A549 (cell line): Measurements from ENCODE around the gene ROBO1. TPM values are rescaled to one million over a fixed set of nuclear protein-coding genes. Genes with fewer than 3 reads are reported as not detected.

Experiments
- ATAC-seq, 2 experiments: fragments of 200-7000 bp in 1 of 2; fragments of >200 bp in 1 of 2; cut with Nextera tagmentation in 1 of 2; cut with Tn5 transposase in 1 of 2; 3 replicates each; pipeline versions ENCODE4 v1.8.0 to v1.9.1; 2018 to 2020; ENCODE audit warnings: mild to moderate bottlenecking in 1 of 2, moderate library complexity in 1 of 2
- CTCF ChIA-PET: fragments of 300-600 bp; sonication (Branson Sonifier 250); formaldehyde crosslinking; extraction: SDS; loops from one replicate; lab custom pipeline; 2021; ENCODE audit warnings: antibody characterized with exemption, inconsistent platforms; lab: Yijun Ruan, JAX
- POLR2A ChIA-PET: fragments of 350-600 bp; formaldehyde crosslinking; extraction: SDS; loops from one replicate; lab custom pipeline; 2021; ENCODE audit warnings: antibody characterized with exemption, inconsistent platforms; lab: Yijun Ruan, JAX
- DNase-seq, 2 experiments: peaks; one replicate each; pipeline versions ENCODE4 v3.0.0 to v3.0.0-alpha.2; 2011 to 2016; ENCODE audit warnings: low read depth in 1 of 2, low spot score in 1 of 2
- FAIRE-seq: peaks from 2 replicates; lab custom pipeline; 2011; peaks lifted over from hg19 to GRCh38; lab: Jason Lieb, UNC
- H3K27ac ChIP-seq, 2 experiments: fragments of >200 bp; sonication (Bioruptor Twin); formaldehyde crosslinking; 3 replicates each; pipeline ENCODE4 v1.5.1; 2016 to 2017
- H3K4me1 ChIP-seq: fragments of >200 bp; sonication (Bioruptor Twin); formaldehyde crosslinking; 3 replicates; pipeline ENCODE4 v1.6.1; 2016
- H3K4me2 ChIP-seq: fragments of >200 bp; sonication (Bioruptor Twin); formaldehyde crosslinking; 3 replicates; pipeline ENCODE4 v1.6.1; 2016
- H3K4me3 ChIP-seq: fragments of >200 bp; sonication (Bioruptor Twin); formaldehyde crosslinking; 3 replicates; pipeline ENCODE4 v1.5.1; 2016
- H3K9me3 ChIP-seq: fragments of >200 bp; sonication (Bioruptor Twin); formaldehyde crosslinking; 3 replicates; pipeline ENCODE4 v1.6.1; 2016
- CBX2 ChIP-seq: fragments of 200-600 bp; sonication (generic); IDR thresholded peaks from 2 replicates; pipeline ENCODE4 v1.6.1; 2016; ENCODE audit warnings: low read depth, mild to moderate bottlenecking, borderline replicate concordance
- CHD2 ChIP-seq: fragments of 150-350 bp; IDR thresholded peaks from 2 replicates; pipeline ENCODE4 v1.6.1; 2014; ENCODE audit warnings: low read length; ENCODE audit not compliant: partially characterized antibody
- EP300 ChIP-seq, 2 experiments: fragments of >200 bp; sonication (Bioruptor Twin); formaldehyde crosslinking; IDR thresholded peaks; 2 replicates in 1 of 2; 3 replicates in 1 of 2; pipeline ENCODE4 v1.6.1; 2016 to 2017
- ESRRA ChIP-seq: fragments of 150-350 bp; IDR thresholded peaks from 2 replicates; pipeline ENCODE4 v1.6.1; 2014; ENCODE audit warnings: mild to moderate bottlenecking, low read length, borderline replicate concordance
- FOSL2 ChIP-seq, 2 experiments: fragments of 450-650 bp in 1 of 2; fragments of >200 bp in 1 of 2; sonication (Bioruptor Twin) in 1 of 2; formaldehyde crosslinking; IDR thresholded peaks; 2 replicates each; pipeline versions ENCODE4 v1.5.0 to v1.6.1; 2016 to 2020; ENCODE audit warnings: mild to moderate bottlenecking in 1 of 2, moderate library complexity in 1 of 2
- GATA3 ChIP-seq: IDR thresholded peaks from 2 replicates; pipeline ENCODE4 v1.6.1; 2012; ENCODE audit warnings: borderline replicate concordance
- HEYL ChIP-seq: fragments of 250-450 bp; sonication (Bioruptor Pico); IDR thresholded peaks from 2 replicates; pipeline ENCODE4 v1.8.0; 2021; ENCODE audit warnings: mild to moderate bottlenecking, moderate library complexity
- HOXA7 ChIP-seq: fragments of 250-450 bp; sonication (Bioruptor Pico); IDR thresholded peaks from 2 replicates; pipeline ENCODE4 v1.5.0; 2020; ENCODE audit warnings: mild to moderate bottlenecking, moderate library complexity
- HOXB5 ChIP-seq: fragments of 250-450 bp; sonication (Bioruptor Pico); IDR thresholded peaks from 2 replicates; pipeline ENCODE4 v1.5.0; 2020; ENCODE audit warnings: mild to moderate bottlenecking, moderate library complexity
- JUN ChIP-seq, 2 experiments: fragments of >200 bp; sonication (Bioruptor Twin); formaldehyde crosslinking; IDR thresholded peaks; 2 replicates in 1 of 2; 3 replicates in 1 of 2; pipeline ENCODE4 v1.6.1; 2016 to 2017
- NPAS2 ChIP-seq: fragments of 250-450 bp; sonication (Bioruptor Pico); IDR thresholded peaks from 2 replicates; pipeline ENCODE4 v1.8.0; 2022; ENCODE audit warnings: mild to moderate bottlenecking, moderate library complexity, borderline replicate concordance
- NR3C1 ChIP-seq: fragments of >200 bp; sonication (Bioruptor Twin); formaldehyde crosslinking; IDR thresholded peaks from 3 replicates; pipeline ENCODE4 v1.6.1; 2017
- PHF8 ChIP-seq: fragments of 200-600 bp; sonication (generic); IDR thresholded peaks from 2 replicates; pipeline ENCODE4 v1.6.1; 2016; ENCODE audit warnings: low read depth, mild to moderate bottlenecking, antibody characterized with exemption, moderate library complexity, borderline replicate concordance
- POLR2AphosphoS2 ChIP-seq: conservative IDR thresholded peaks from 2 replicates; pipeline ENCODE4 v1.6.1; 2012; ENCODE audit warnings: low read length, improper control_type of control experiment, inconsistent platforms
- RAD21 ChIP-seq, 2 experiments: fragments of >200 bp in 1 of 2; sonication (Bioruptor Twin) in 1 of 2; formaldehyde crosslinking in 1 of 2; IDR thresholded peaks in 1 of 2; conservative IDR thresholded peaks in 1 of 2; 2 replicates in 1 of 2; 3 replicates in 1 of 2; pipeline ENCODE4 v1.6.1; 2012 to 2018; ENCODE audit warnings: inconsistent platforms in 1 of 2
- RARB ChIP-seq: fragments of 250-450 bp; sonication (Bioruptor Pico); IDR thresholded peaks from 2 replicates; pipeline ENCODE4 v1.8.0; 2021; ENCODE audit warnings: mild to moderate bottlenecking, moderate library complexity
- SMC3 ChIP-seq: fragments of >200 bp; sonication (Bioruptor Twin); formaldehyde crosslinking; IDR thresholded peaks from 3 replicates; pipeline ENCODE4 v1.6.1; 2018; ENCODE audit warnings: inconsistent platforms
- TP53 ChIP-seq: fragments of 250-450 bp; sonication (Bioruptor Pico); IDR thresholded peaks from 2 replicates; pipeline ENCODE4 v1.5.0; 2021; ENCODE audit warnings: mild to moderate bottlenecking, moderate library complexity
- ZC3H11A ChIP-seq: fragments of 450-650 bp; IDR thresholded peaks from 2 replicates; pipeline ENCODE4 v1.6.1; 2014; ENCODE audit warnings: antibody characterized with exemption, mild to moderate bottlenecking
- WGBS: methylation state at CpG from one replicate; pipeline ENCODE4 v1.1.6; 2017; ENCODE audit errors: missing lambda C conversion rate; 5-methylcytosine and 5-hydroxymethylcytosine counted together
- polyA plus RNA-seq, 4 experiments: library from polyadenylated mRNA; depleted of rRNA in 3 of 4; stranded (reverse); fragments of >200 nt; fragmentation: RNase III in 1 of 4; extraction: RNeasy Plus Mini Kit Qiagen cat#74134 plus additional on column Dnase treatment in 1 of 4; gene quantifications; 2 replicates in 3 of 4; 3 replicates in 1 of 4; pipeline ENCODE4 v1.2.3, GENCODE V29; 2011 to 2017
- TF ChIP-seq, protein P1 (sequence below): fragments of >200 bp; sonication (Bioruptor Twin); formaldehyde crosslinking; IDR thresholded peaks from 3 replicates; pipeline ENCODE4 v1.5.1; 2016
- TF ChIP-seq, protein P2 (sequence below): fragments of 450-650 bp; IDR thresholded peaks from 2 replicates; pipeline ENCODE4 v1.6.1; 2014; ENCODE audit warnings: antibody characterized with exemption
- TF ChIP-seq, protein P3 (sequence below): fragments of >200 bp; sonication (Bioruptor Twin); formaldehyde crosslinking; IDR thresholded peaks from 2 replicates; pipeline ENCODE4 v1.6.1; 2016

The ROBO1 gene
- polyA plus RNA-seq, 2 of the 4 experiments (the other 2 are of a cell fraction): 25.3 to 35.6 TPM

DNA sequence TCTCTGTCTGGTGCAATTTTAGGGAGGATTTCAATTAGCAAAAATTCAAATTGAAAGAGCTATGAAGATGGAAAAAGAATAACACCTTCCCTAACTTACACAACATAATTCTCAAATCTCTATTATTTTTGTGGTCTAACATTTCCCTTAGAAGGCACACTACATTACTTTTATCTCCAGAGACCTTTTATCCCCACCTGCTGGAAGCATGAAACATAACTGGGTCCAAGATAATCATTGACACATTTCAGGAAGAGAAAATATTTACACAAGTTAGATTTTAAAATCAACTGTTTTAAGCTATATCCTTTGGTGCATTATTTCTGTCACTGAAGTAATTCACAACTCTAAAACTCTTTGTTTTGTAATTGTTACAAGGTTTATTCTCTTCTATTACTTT, 779.5 kb downstream of the ROBO1 start:
- peaks cover 4% of the 10 kb centered on the region; the same call in 1 of the 3 replicates for H3K4me1 ChIP-seq
- H3K27ac ChIP-seq: no peak overlapping the region
- ChIA-PET POLR2A (no interaction called here), CTCF (interaction anchor here (0.6 to 2.1 kb wide), 17 partner anchors 9 to 339 kb away, joined by 3 to 20 read pairs (median 4); no protein-coding TSS in a partner anchor)
- TF ChIP-seq NR3C1 (no peak), RARB (CRISPR knock-in tag) (no peak), SMC3 (peak; percentile 68), RAD21 (conservative IDR thresholded peaks at IDR 0.05 in 1 of 2, IDR thresholded peaks at IDR 0.05 in 1 of 2) (peak; percentile 65)
- TF ChIP-seq, protein P1, sequence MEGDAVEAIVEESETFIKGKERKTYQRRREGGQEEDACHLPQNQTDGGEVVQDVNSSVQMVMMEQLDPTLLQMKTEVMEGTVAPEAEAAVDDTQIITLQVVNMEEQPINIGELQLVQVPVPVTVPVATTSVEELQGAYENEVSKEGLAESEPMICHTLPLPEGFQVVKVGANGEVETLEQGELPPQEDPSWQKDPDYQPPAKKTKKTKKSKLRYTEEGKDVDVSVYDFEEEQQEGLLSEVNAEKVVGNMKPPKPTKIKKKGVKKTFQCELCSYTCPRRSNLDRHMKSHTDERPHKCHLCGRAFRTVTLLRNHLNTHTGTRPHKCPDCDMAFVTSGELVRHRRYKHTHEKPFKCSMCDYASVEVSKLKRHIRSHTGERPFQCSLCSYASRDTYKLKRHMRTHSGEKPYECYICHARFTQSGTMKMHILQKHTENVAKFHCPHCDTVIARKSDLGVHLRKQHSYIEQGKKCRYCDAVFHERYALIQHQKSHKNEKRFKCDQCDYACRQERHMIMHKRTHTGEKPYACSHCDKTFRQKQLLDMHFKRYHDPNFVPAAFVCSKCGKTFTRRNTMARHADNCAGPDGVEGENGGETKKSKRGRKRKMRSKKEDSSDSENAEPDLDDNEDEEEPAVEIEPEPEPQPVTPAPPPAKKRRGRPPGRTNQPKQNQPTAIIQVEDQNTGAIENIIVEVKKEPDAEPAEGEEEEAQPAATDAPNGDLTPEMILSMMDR: peak; percentile 49
- DNase-seq: peak; percentile 16 to 33
- no peak overlapping the region for H3K4me3 ChIP-seq
- ATAC-seq: peak in 1 of 2 experiments; percentile 68; a peak in 2 of 6 replicates
- peak overlapping the region; percentile 25; the same call in 1 of the 3 replicates for H3K4me2 ChIP-seq
- FAIRE-seq: no peak
- peaks cover 5% of the 10 kb centered on the region; the same call in 1 of the 3 replicates for H3K9me3 ChIP-seq

DNA sequence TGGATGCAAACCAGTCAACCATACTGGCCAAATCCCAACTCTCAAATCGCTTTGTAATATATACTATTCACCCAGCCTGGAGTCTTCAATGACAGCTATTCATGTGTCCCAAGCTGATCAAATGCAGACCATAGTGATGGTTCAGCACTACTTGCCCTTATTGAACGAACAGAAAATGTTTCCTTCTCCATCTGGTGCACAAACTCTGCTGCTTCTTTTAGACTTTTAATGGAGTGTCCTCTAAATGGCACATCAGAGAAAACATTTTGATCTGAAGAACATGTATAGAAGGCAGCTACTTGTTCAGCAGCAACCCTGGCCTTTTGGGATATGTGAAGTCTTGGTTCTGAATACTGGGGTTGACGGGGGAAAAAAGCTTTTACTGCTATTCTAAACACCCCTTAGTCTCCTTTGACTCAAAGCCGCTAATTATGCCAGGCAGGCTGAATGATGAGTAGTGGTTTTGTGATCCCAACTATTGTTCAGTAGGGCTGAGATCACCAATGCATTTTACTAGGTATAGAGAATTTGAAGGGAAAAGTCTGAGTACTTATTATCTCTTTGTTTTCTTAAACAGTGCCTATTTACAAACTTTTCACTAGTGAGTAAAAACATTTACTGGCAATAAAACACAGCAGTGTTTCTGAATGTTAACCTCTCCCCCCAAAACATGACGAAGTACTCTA, 781.2 kb downstream of the ROBO1 start:
- H3K9me3 ChIP-seq: no peaks in the 10 kb centered on the region
- TF ChIP-seq CHD2 (no peak), ZC3H11A (no peak), EP300 (IDR thresholded peaks at IDR 0.05) (no peak), FOSL2 (IDR thresholded peaks at IDR 0.05) (no peak), FOSL2 (CRISPR knock-in tag; IDR thresholded peaks at IDR 0.05) (no peak), HEYL (no peak), HOXA7 (CRISPR knock-in tag) (no peak), POLR2AphosphoS2 (no peak), JUN (IDR thresholded peaks at IDR 0.05) (no peak), CBX2 (no peak), TP53 (CRISPR knock-in tag) (no peak), NPAS2 (no peak), PHF8 (no peak), GATA3 (no peak), ESRRA (no peak), HOXB5 (CRISPR knock-in tag) (no peak), RAD21 (conservative IDR thresholded peaks at IDR 0.05 in 1 of 2, IDR thresholded peaks at IDR 0.05 in 1 of 2) (no peak)
- TF ChIP-seq, protein P2, sequence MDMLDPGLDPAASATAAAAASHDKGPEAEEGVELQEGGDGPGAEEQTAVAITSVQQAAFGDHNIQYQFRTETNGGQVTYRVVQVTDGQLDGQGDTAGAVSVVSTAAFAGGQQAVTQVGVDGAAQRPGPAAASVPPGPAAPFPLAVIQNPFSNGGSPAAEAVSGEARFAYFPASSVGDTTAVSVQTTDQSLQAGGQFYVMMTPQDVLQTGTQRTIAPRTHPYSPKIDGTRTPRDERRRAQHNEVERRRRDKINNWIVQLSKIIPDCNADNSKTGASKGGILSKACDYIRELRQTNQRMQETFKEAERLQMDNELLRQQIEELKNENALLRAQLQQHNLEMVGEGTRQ: no peak
- TF ChIP-seq, protein P3, sequence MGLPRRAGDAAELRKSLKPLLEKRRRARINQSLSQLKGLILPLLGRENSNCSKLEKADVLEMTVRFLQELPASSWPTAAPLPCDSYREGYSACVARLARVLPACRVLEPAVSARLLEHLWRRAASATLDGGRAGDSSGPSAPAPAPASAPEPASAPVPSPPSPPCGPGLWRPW: no peak
- TF ChIP-seq, all 56 proteins: peak for 0
- Histone ChIP-seq H3K4me3 (no peak overlapping the region), H3K27ac (no peak overlapping the region), H3K4me2 (no peak overlapping the region), H3K4me1 (peaks cover 4% of the 10 kb centered on the region; the same call in 1 of the 3 replicates)
- no peak for DNase-seq
- CTCF ChIA-PET: interaction anchor here (0.7 kb wide), 1 partner anchor 46 kb away, joined by 3 read pairs; no protein-coding TSS in a partner anchor
- FAIRE-seq: no peak
- WGBS: 31% methylated on average over 5 of the region's 5 CpGs
- POLR2A ChIA-PET: no interaction called here
- no peak for ATAC-seq
